SH-SY5Y (cell line): ENCODE data around the gene TMEM203.

Experiments
- GATA2 ChIP-seq: IDR thresholded peaks from 2 replicates; pipeline ENCODE4 v1.6.1; 2011; ENCODE audit warnings: mild to moderate bottlenecking, low read depth, low read length
- GATA3 ChIP-seq: IDR thresholded peaks from 2 replicates; pipeline ENCODE4 v1.6.1; 2011; ENCODE audit warnings: low read depth, mild to moderate bottlenecking, low read length, moderate library complexity

- TF ChIP-seq GATA3 (no peak), GATA2 (no peak)
Observed at GRCh38 chr9:137241490-137242268, 36.2 kb upstream of the TMEM203 start.
